NT2/D1 (cell line): ENCODE data around the gene SH2D5.

Source experiments
- YY1 ChIP-seq: IDR thresholded peaks from 2 replicates; pipeline ENCODE4 v1.6.1; 2011; ENCODE audit not compliant: insufficient read length, insufficient read depth
- ZNF274 ChIP-seq: IDR thresholded peaks from 2 replicates; pipeline ENCODE4 v1.6.1; 2011; ENCODE audit warnings: mild to moderate bottlenecking, low read depth, low read length

GRCh38 chr1:20691872-20692271 is 40.6 kb downstream of the SH2D5 start:
- TF ChIP-seq YY1 (no peak), ZNF274 (no peak)
